Measurements from ENCODE around the gene MAML2. TPM values are rescaled to one million over a fixed set of nuclear protein-coding genes. Genes with fewer than 3 reads are reported as not detected.

MAML2 gene
- total RNA-seq, 1 experiment from 2014 or later, result 2.7 TPM

DNA sequence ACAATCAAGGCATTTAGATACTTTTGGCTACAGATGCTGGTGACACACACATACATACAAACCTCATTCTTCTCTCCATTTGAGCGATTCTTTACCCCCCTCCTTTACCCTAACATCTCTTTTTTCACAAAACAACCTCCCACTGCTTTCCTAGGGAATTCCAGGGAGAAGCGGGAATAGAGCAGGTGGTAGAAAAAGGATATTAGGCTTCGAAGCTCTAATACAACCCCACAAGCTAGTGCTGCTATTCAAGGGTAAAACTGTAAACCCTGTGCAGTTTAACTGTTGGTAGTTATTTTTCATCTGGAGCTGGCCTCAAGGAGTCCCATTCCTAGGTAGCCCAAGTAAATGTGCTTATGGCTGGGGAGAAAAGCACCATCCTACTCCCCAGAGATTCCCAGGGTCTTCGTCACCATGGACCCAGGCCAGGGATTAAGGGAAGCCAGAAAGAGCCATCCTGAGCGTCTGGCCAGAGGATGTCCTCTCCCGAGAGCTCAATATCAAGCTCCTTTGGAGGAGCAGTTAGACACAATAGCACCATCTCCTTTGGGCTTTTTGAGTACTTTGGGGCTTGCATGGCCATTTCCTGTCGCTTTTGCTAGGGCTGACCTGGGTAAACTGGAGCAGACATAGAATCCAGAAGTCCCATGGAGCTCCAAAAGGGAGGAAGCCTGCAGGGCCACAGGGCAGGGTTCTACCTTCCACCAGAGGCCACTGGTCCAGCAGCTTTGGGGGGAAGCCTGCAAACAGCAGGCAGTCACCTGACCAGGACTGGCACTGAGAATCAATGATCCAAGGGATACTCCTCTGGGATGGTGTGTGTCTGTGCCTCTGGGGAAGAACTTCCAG, 3.1 kb downstream of the MAML2 start:
- Histone ChIP-seq H2BK20ac (ENCODE audit: low read depth, low read length, poor library complexity, severe bottlenecking) (no peak overlapping the region), H3K23ac (ENCODE audit: insufficient read length, low read depth, low read length) (no peak overlapping the region), H3K27ac (ENCODE audit: insufficient read length, low read depth, low read length) (no peak overlapping the region), H3K23me2 (ENCODE audit: insufficient read length, low read depth, low read length, poor library complexity, severe bottlenecking) (peaks cover 15% of the 10 kb centered on the region), H4K20me1 (ENCODE audit: control insufficient read depth, insufficient read depth, insufficient read length) (no peaks in the 10 kb centered on the region), H2AFZ (ENCODE audit: low read length) (no peak overlapping the region), H3K4me1 (ENCODE audit: insufficient read depth, low read length) (peaks cover 18% of the 10 kb centered on the region), H3K79me1 (ENCODE audit: insufficient read depth, low read depth, low read length, poor library complexity, severe bottlenecking) (no peaks in the 10 kb centered on the region), H2AK5ac (ENCODE audit: insufficient read length, low read length) (no peak overlapping the region), H3K56ac (ENCODE audit: insufficient read length, low read depth, low read length) (no peak overlapping the region), H3K18ac (ENCODE audit: insufficient read length, low read depth, low read length) (no peak overlapping the region), H4K8ac (replicated peaks; ENCODE audit: insufficient read length, low read depth, low read length) (no peak overlapping the region), H4K91ac (ENCODE audit: insufficient read length, low read depth, low read length) (no peak overlapping the region), H3K27me3 (ENCODE audit: insufficient read depth, low read length) (no peaks in the 10 kb centered on the region), H2BK120ac (ENCODE audit: low read depth, low read length, poor library complexity, severe bottlenecking) (no peak overlapping the region), H4K5ac (ENCODE audit: insufficient read length, low read depth, low read length) (no peak overlapping the region), H3K14ac (ENCODE audit: insufficient read depth, low read length) (no peak overlapping the region), H3K9me3 (ENCODE audit: control insufficient read depth, low read depth, low read length) (no peaks in the 10 kb centered on the region), H2BK15ac (ENCODE audit: low read depth, low read length) (no peak overlapping the region), H3K9ac (ENCODE audit: extremely low read depth, insufficient read length, low read length) (no peak overlapping the region), H3T11ph (ENCODE audit: low read length) (no peak overlapping the region), H3K79me2 (ENCODE audit: insufficient read depth, low read length) (peaks cover 2% of the 10 kb centered on the region; the same call in 1 of the 2 replicates), H3K4ac (ENCODE audit: low read depth, low read length) (no peak overlapping the region), H2BK5ac (ENCODE audit: insufficient read length, low read length) (no peak overlapping the region), H3K4me2 (ENCODE audit: insufficient read depth, insufficient read length, low read length) (no peak overlapping the region), H2BK12ac (ENCODE audit: insufficient read length, low read depth, low read length) (no peak overlapping the region)
- Mint-ChIP-seq H3K27ac (no peak overlapping the region), H3K27me3 (ENCODE audit: low read depth) (peaks cover 4% of the 10 kb centered on the region), H3K4me1 (peaks cover 67% of the 10 kb centered on the region in 2 experiments), H3K9me3 (no peaks in the 10 kb centered on the region), H3K4me3 (no peak overlapping the region), H3K36me3 (ENCODE audit: insufficient read depth in 1 of 3, low read depth in 3 of 3) (peaks cover 0 to 3% (median 0%) of the 10 kb centered on the region in 3 experiments; a peak in 2 of 7 replicates)
- DNase-seq, result no peak
- TF ChIP-seq, protein P1, sequence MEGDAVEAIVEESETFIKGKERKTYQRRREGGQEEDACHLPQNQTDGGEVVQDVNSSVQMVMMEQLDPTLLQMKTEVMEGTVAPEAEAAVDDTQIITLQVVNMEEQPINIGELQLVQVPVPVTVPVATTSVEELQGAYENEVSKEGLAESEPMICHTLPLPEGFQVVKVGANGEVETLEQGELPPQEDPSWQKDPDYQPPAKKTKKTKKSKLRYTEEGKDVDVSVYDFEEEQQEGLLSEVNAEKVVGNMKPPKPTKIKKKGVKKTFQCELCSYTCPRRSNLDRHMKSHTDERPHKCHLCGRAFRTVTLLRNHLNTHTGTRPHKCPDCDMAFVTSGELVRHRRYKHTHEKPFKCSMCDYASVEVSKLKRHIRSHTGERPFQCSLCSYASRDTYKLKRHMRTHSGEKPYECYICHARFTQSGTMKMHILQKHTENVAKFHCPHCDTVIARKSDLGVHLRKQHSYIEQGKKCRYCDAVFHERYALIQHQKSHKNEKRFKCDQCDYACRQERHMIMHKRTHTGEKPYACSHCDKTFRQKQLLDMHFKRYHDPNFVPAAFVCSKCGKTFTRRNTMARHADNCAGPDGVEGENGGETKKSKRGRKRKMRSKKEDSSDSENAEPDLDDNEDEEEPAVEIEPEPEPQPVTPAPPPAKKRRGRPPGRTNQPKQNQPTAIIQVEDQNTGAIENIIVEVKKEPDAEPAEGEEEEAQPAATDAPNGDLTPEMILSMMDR (conservative IDR thresholded peaks at IDR 0.05), result no peak
- WGBS (ENCODE audit: extremely low coverage, insufficient read length, low lambda C conversion rate), result 100% methylated on average over 1 of the region's 7 CpGs
